Raji (cell line): Measurements from ENCODE around the gene ALDH1A1.

Experiments used
- POLR2A ChIP-seq: IDR thresholded peaks from 2 replicates; pipeline ENCODE4 v1.6.1; 2011; ENCODE audit warnings: low read depth, low read length, control low read depth; ENCODE audit not compliant: insufficient read depth

ALDH1A1 gene

DNA sequence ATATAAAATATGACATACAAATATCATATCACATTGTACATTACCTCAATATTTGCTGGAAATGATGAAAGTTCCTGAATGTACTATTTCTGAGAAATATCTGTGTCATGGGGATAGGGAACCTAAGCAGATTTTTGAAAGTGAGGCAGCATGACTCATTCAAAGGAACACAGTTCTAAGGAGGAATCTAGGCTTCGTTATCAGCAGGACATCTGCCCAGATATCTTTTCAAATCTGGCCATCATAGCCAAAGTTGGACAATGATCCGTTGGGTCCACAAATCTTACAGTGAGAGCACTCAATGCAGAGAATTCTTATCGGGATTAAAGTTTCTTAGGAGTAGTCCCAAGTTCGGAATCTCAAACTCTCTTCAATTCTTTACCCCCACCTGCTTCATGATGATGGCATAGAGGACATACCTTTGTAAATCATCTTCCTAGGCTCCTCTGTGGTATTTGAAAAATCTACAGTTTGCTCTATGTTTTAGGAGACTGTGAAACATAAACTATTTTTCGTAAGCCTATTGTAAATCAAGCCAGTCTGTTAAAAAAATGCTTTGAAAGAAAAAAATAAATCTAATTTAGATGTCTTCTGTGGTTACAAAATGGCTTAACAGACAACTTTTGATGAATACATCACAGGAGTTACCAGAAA is 29.4 kb upstream of the ALDH1A1 start:
- TF ChIP-seq POLR2A = no peak

DNA sequence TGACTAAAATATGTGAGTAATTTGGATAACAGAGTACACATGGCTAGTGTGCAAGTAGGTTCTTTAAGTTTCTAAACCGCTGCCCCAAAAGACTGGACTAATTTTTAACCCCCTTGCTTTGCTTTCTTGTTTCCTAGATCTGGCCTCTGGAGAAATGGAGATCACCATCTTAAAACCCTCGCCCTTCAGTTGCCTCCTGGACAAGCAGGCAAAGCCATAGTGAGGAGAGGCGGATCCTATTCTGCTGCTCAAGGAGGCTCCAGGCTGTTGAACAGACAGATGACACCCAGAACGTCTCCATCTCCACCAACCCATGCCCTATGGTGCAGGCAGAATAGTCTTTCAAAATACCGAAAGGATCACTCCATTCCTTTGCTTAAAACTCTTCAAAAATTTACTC is 28.6 kb upstream of the ALDH1A1 start:
- no peak for TF ChIP-seq POLR2A

GRCh38 chr9:72980600-72981265 is 27.9 kb upstream of the ALDH1A1 start:
- no peak for TF ChIP-seq POLR2A

DNA sequence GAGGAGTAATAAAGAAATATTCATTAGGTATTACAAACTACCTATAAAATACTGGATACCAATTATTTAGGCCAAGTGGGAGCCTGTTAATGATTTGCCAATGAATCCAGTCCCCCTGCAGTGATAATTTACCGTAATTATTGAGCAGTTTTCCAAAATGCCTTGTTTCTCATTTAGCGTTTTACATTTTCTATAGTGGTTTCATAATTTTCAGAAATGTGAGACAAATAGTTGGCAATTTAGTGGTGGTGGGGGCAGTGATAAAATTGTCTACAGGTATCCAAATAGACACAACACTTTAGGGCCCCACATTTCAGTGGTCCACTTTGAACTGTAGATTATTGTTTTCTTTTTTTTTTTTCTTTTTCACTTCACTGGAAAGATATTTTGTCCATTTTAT is 27.3 kb upstream of the ALDH1A1 start:
- TF ChIP-seq POLR2A = no peak

DNA sequence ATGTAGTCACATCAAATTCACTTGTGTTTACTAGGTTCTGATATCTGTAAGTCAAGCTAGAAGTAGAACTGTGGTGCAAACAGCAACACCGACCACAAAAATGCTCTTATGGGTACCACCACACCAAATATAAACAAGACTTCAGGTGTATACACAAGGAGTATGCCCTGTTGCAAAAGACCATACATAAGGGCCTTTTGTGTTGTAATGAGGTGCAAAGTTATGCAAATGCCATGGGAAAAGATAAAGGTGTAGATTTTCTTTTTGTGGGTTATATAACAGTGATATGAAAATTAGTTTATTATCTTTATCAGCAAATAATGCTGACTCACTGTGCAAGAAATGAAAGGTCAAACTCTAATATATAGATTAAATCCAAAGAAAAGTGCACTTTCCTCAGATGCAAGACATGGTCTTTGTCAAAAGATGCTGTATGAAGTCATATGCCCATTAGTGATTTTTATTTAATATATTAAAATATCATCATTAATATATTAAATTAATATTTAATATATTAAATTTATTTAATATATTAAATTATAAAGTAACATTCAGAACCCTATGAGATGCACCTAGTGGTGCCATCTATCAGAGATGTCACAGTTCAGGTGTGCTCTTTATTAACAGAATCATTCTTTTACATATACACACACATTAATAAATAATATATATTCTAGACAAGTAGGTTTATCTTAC is 26.7 kb upstream of the ALDH1A1 start:
- TF ChIP-seq POLR2A = no peak

DNA sequence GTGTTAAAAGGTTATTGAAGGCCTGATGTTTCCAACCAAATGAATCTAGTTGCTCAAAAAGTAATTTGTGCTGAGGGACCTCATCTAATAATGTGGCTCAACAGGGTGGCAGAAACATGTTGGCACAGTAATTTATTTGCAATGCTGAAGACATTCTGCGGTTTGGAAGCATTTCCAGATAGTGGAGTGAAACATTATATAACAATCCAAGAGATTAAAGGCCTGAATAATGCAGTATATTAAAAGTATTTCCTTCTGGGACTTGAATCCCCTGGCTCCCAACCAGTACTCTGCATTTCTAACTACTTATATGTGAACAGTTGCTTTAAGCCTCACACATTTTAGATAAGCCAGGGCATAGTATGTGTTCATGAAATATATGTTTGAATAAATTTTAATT is 25.9 kb upstream of the ALDH1A1 start:
- no peak for TF ChIP-seq POLR2A

DNA sequence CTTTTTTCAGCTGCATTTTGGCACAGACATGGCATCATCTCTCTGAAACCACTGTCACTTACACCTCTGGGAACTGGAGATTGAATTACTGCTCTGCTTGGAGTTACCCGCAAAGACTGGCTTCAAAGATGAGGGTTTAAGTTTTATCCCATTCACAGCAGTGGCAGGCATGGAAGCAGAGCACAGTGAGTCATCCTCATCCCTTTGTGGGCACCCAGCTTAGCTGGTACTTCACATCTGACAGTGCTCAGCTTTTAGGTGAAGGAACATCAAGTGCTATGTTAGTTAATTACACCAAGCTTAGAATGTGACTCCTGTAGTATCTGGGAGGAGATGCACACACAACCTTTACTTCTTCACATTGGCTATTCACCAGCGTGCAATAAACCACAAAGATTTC is 24.8 kb upstream of the ALDH1A1 start:
- TF ChIP-seq POLR2A = no peak

GRCh38 chr9:72974501-72974900 is 21.6 kb upstream of the ALDH1A1 start:
- TF ChIP-seq POLR2A = no peak

- TF ChIP-seq POLR2A = no peak
Observed at GRCh38 chr9:72972636-72973035, 19.8 kb upstream of the ALDH1A1 start.

- TF ChIP-seq POLR2A = no peak
Observed at GRCh38 chr9:72971411-72971810, 18.6 kb upstream of the ALDH1A1 start.

DNA sequence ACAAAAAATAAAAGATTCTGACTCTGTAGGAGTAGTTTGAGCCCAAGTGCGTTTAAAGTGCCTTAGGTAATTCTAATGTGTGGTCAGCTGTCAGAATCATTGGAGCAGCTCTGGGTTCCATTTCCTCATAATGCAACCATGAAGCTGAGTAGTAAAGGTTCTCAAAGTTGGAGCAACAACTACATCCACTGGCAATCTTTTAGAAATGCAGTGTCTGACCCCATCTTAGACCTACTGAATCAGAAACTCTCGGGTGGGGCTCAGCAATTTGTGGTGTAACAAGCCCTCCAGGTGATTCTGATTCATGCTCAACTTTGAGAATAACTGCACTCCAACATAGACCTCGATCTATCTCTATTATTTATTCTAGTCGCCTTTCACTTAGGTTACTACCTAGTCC is 7.6 kb upstream of the ALDH1A1 start:
- no peak for TF ChIP-seq POLR2A

DNA sequence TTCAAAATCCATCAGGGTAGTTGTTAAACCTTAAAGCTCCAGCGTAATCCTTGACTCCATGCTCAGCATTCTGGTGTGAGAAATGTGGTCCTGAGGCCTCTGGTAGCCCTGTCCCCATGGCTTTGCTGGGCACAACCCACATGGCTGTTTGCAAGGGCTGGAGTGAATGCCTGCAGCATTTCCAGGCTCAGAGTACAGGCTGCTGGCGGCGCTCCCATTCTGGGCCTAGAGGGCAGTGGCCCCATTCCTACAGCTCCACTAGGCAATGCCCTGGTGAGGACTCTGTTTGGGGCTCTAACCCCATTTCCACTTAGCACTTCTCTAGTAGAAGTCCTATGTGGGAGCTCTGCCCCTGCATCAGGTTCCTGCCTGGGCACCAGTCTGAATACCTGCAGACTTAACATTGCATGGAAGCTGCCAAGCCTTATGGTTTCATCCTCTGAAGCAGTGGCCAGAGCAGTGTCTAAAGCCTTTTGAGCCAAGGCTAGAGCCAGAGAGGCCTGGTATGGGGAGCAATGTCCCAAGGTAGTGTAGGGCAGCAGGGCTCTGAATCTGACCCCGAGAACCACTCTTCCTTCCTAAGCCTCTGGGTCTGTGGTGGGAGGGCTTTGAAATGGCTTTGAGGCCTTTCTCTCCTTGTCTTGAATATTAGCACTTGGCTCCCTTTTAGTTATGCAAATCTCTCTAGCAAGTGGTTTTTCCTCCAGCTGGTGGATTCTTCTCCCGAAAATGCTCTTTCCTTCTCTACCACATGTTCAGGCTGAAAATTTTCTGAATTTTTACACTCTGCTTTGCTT is 5.8 kb upstream of the ALDH1A1 start:
- TF ChIP-seq POLR2A = no peak

GRCh38 chr9:72955571-72955970 is 2.7 kb upstream of the ALDH1A1 start:
- no peak for TF ChIP-seq POLR2A

- no peak for TF ChIP-seq POLR2A
Observed at GRCh38 chr9:72955126-72955455, 2.2 kb upstream of the ALDH1A1 start.

DNA sequence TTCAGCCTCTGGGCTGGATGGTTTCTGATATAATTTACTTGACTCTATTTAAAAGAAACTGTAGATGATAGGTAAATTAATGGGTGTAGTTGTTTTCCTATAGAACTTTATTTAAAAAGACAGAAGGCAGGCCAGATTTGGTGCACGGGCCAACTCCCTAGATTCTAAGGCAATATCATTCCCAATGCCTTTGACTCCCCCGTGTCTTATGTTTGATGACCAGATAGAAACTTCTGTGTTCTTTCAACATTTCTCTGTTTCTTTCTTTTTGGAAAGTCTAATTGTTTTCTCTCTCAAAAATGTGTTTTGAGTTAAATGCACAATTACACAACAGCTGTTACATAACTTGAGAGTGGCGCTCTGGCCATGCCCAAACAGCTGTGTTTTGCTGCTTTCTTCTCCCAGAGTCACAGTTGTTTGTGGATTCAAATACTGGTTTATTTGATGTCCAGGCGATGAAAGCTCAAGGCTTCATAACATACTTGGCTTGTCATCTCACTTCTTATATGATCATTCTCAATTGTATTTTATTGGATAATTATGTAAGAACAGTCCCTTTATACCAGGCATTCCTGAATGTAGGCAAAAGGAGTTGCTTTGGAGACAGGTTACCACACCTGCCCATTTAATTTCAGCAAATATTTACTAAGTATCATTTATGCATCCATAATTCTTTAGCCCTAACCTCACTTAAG is 1.7 kb upstream of the ALDH1A1 start:
- TF ChIP-seq POLR2A = no peak
